Fibroblast of skin of left biceps (primary cell): ENCODE measurements around the gene NHLRC4.

Experiments
- DNase-seq, 2 experiments: peaks; one replicate each; pipeline ENCODE4 v3.0.0-alpha.2; 2013; ENCODE audit warnings: low read depth in 2 of 2

NHLRC4 gene

GRCh38 chr16:582614-583331 is 16.0 kb downstream of the NHLRC4 start:
- no peak for DNase-seq

- DNase-seq, result no peak
Measured at GRCh38 chr16:583470-583814, 16.6 kb downstream of the NHLRC4 start.

GRCh38 chr16:583815-584591 is 17.2 kb downstream of the NHLRC4 start:
- no peak for DNase-seq

GRCh38 chr16:585351-585750 is 18.5 kb downstream of the NHLRC4 start:
- no peak for DNase-seq

- DNase-seq, result no peak
Measured at GRCh38 chr16:586047-586644, 19.3 kb downstream of the NHLRC4 start.

GRCh38 chr16:586645-587590 is 20.1 kb downstream of the NHLRC4 start:
- no peak for DNase-seq

GRCh38 chr16:588639-588888 is 21.8 kb downstream of the NHLRC4 start:
- DNase-seq, result no peak

- peak; percentile 83 to 86 for DNase-seq
Measured at GRCh38 chr16:588889-589657, 22.3 kb downstream of the NHLRC4 start.

GRCh38 chr16:589658-590187 is 22.9 kb downstream of the NHLRC4 start, which contains the start of gene RAB40C:
Gene RAB40C, plus strand, starts transcription at chr16:590066. Its CDS starts 226 bp downstream, at chr16:590292.
- DNase-seq, result peak; percentile 94

GRCh38 chr16:590188-590814 is 23.5 kb downstream of the NHLRC4 start:
- DNase-seq, result no peak

- no peak for DNase-seq
Measured at GRCh38 chr16:590815-591200, 24.0 kb downstream of the NHLRC4 start.

- no peak for DNase-seq
Measured at GRCh38 chr16:591231-591630, 24.4 kb downstream of the NHLRC4 start.

GRCh38 chr16:591892-592517 is 25.2 kb downstream of the NHLRC4 start:
- no peak for DNase-seq

- no peak for DNase-seq
Measured at GRCh38 chr16:592518-593306, 25.9 kb downstream of the NHLRC4 start.

GRCh38 chr16:593406-593805 is 26.6 kb downstream of the NHLRC4 start:
- DNase-seq, result no peak

- DNase-seq, result no peak
Measured at GRCh38 chr16:593807-594206, 27.0 kb downstream of the NHLRC4 start.

- no peak for DNase-seq
Measured at GRCh38 chr16:595094-595528, 28.3 kb downstream of the NHLRC4 start.

GRCh38 chr16:595942-596735 is 29.3 kb downstream of the NHLRC4 start:
- no peak for DNase-seq

- DNase-seq, result no peak
Measured at GRCh38 chr16:596736-597060, 29.9 kb downstream of the NHLRC4 start.
